Osteocyte (in vitro differentiated cells): ENCODE results near the gene TTLL5. TPM values are rescaled to one million over a fixed set of nuclear protein-coding genes. Genes with fewer than 3 reads are reported as not detected.

Experiments
- DNase-seq: peaks from one replicate; pipeline ENCODE4 v3.0.0; 2021; ENCODE audit warnings: mixed read lengths; ENCODE audit not compliant: unreplicated experiment; ENCODE audit errors: extremely low spot score
- H3K27ac Mint-ChIP-seq: one replicate; pipeline ENCODE4 v1.8.0; 2021; ENCODE audit warnings: mild to moderate bottlenecking, mixed read lengths; ENCODE audit not compliant: unreplicated experiment
- H3K27me3 Mint-ChIP-seq: one replicate; pipeline ENCODE4 v1.8.0; 2021; ENCODE audit warnings: mixed read lengths; ENCODE audit not compliant: unreplicated experiment
- H3K36me3 Mint-ChIP-seq: one replicate; pipeline ENCODE4 v1.8.0; 2021; ENCODE audit warnings: mixed read lengths; ENCODE audit not compliant: unreplicated experiment
- H3K4me1 Mint-ChIP-seq: one replicate; pipeline ENCODE4 v1.8.0; 2021; ENCODE audit warnings: mixed read lengths; ENCODE audit not compliant: unreplicated experiment
- H3K4me3 Mint-ChIP-seq: one replicate; pipeline ENCODE4 v1.8.0; 2021; ENCODE audit warnings: mild to moderate bottlenecking, moderate library complexity, mixed read lengths; ENCODE audit not compliant: unreplicated experiment
- H3K9me3 Mint-ChIP-seq: one replicate; pipeline ENCODE4 v1.8.0; 2021; ENCODE audit warnings: mixed read lengths; ENCODE audit not compliant: unreplicated experiment
- total RNA-seq: library from RNA; stranded (reverse); gene quantifications from 2 replicates; pipeline ENCODE4 v1.2.1, GENCODE V29; 2021
- TF ChIP-seq, protein P1 (sequence below): fragments of 200-600 bp; sonication (generic); IDR thresholded peaks from 2 replicates; pipeline ENCODE4 v1.5.0; 2021; ENCODE audit warnings: antibody characterized with exemption, mild to moderate bottlenecking, moderate library complexity

TTLL5 gene
- total RNA-seq, 1 donor from 2014 or later = 37.3 TPM

- Mint-ChIP-seq H3K4me1 (peaks cover 32% of the 10 kb centered on the region), H3K36me3 (peaks cover 26% of the 10 kb centered on the region)
These were observed 59.1 kb downstream of the TTLL5 start for GRCh38 chr14:75720116-75720515.

DNA sequence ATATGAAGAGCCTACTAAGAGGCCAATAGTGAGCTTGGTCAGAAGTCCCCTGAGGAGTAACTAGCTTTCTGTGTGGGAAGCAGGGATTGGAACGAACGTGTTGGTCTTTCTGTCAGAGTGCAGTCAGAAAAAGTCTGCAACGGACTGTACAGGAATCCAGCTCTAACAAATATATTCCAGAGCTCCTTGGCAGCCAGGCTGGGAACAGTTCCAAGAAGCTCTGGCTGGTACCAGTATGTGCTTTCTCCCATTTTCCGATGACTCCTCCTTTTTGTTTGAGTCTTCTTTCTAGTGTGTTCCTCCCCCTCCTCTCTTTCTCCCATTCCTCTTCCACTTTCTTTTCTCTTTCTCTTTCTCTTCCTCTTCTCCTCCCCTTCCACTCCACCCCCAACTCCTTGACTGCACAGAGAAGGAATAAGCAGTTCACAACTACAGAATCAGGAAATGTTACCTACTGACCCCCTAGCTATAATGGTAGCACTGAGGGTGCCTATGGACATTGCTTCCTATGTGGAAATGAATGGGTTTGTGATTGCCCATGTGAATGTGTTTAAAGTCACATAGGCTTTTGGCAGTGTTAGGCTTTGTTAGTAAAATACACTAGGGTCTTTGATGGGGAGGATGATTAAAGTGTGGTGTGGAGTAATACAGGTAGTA, 59.9 kb downstream of the TTLL5 start:
- peaks cover 32% of the 10 kb centered on the region for H3K4me1 Mint-ChIP-seq
- H3K4me3 Mint-ChIP-seq = peak overlapping the region; percentile 41
- no peaks in the 10 kb centered on the region for H3K27me3 Mint-ChIP-seq
- H3K9me3 Mint-ChIP-seq = no peaks in the 10 kb centered on the region
- no peak for DNase-seq
- H3K36me3 Mint-ChIP-seq = peaks cover 28% of the 10 kb centered on the region
- peak overlapping the region; percentile 97 for H3K27ac Mint-ChIP-seq
- TF ChIP-seq, protein P1, sequence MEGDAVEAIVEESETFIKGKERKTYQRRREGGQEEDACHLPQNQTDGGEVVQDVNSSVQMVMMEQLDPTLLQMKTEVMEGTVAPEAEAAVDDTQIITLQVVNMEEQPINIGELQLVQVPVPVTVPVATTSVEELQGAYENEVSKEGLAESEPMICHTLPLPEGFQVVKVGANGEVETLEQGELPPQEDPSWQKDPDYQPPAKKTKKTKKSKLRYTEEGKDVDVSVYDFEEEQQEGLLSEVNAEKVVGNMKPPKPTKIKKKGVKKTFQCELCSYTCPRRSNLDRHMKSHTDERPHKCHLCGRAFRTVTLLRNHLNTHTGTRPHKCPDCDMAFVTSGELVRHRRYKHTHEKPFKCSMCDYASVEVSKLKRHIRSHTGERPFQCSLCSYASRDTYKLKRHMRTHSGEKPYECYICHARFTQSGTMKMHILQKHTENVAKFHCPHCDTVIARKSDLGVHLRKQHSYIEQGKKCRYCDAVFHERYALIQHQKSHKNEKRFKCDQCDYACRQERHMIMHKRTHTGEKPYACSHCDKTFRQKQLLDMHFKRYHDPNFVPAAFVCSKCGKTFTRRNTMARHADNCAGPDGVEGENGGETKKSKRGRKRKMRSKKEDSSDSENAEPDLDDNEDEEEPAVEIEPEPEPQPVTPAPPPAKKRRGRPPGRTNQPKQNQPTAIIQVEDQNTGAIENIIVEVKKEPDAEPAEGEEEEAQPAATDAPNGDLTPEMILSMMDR = no peak

More at GRCh38 chr14:75720116-75720515, 59.1 kb downstream of the TTLL5 start:
- Mint-ChIP-seq H3K27ac (peak overlapping the region; percentile 97), H3K27me3 (no peaks in the 10 kb centered on the region), H3K9me3 (no peaks in the 10 kb centered on the region), H3K4me3 (no peak overlapping the region)
- TF ChIP-seq, protein P1 = no peak
- no peak for DNase-seq

DNA sequence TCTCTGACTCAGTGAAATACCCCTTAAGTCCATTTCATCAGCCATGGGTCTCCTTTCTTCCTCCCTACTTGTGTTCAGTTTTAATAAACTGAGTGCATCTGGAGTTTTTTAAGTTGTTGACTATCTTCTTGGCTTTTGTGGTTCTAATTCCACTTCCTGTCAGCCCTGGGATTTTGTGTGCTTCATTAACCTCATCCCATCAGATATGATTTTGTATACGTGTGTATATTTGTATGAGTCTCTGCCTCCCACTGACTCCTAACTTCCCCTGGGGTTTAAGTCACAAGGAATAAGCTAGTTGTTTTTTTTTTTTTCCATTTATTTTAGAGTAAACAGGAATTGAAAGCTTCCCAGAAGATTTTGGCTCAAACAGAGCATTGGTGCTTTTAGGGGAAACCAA, 62.7 kb downstream of the TTLL5 start:
- TF ChIP-seq, protein P1 = no peak
- peaks cover 25% of the 10 kb centered on the region for H3K4me1 Mint-ChIP-seq
- H3K36me3 Mint-ChIP-seq = peaks cover 38% of the 10 kb centered on the region

GRCh38 chr14:75724414-75725204, 63.6 kb downstream of the TTLL5 start:
- H3K27me3 Mint-ChIP-seq = no peaks in the 10 kb centered on the region
- peak overlapping the region; percentile 4 for H3K27ac Mint-ChIP-seq
- no peak for DNase-seq
- peaks cover 25% of the 10 kb centered on the region for H3K4me1 Mint-ChIP-seq
- H3K9me3 Mint-ChIP-seq = peaks cover 9% of the 10 kb centered on the region
- H3K4me3 Mint-ChIP-seq = no peak overlapping the region
- TF ChIP-seq, protein P1 = no peak
- peaks cover 37% of the 10 kb centered on the region for H3K36me3 Mint-ChIP-seq

More for the DNA sequence above, 62.7 kb downstream of the TTLL5 start:
- no peak overlapping the region for H3K27ac Mint-ChIP-seq
- H3K4me3 Mint-ChIP-seq = no peak overlapping the region
- no peak for DNase-seq
- peaks cover 9% of the 10 kb centered on the region for H3K9me3 Mint-ChIP-seq
- no peaks in the 10 kb centered on the region for H3K27me3 Mint-ChIP-seq

- Mint-ChIP-seq H3K9me3 (peaks cover 9% of the 10 kb centered on the region), H3K27me3 (no peaks in the 10 kb centered on the region), H3K4me1 (peaks cover 22% of the 10 kb centered on the region), H3K27ac (peak overlapping the region; percentile 45), H3K36me3 (peaks cover 38% of the 10 kb centered on the region), H3K4me3 (no peak overlapping the region)
- no peak for DNase-seq
- TF ChIP-seq, protein P1 = no peak
These were observed 64.4 kb downstream of the TTLL5 start for GRCh38 chr14:75725481-75725880.
